SU-DHL-6 (cell line): ENCODE results near the gene ITPA.

ENCODE experiments used
- H2AFZ ChIP-seq: fragments of 200-600 bp; sonication (generic); 2 replicates; pipeline ENCODE4 v1.6.1; 2014; ENCODE audit warnings: low read depth, mild to moderate bottlenecking, moderate library complexity, mixed read lengths, antibody characterized with exemption, low read length; ENCODE audit not compliant: severe bottlenecking
- H3F3A ChIP-seq: fragments of 200-600 bp; shearing (Covaris generic); 2 replicates; pipeline ENCODE4 v1.6.0; 2016; ENCODE audit warnings: antibody characterized with exemption, mild to moderate bottlenecking; ENCODE audit not compliant: insufficient read depth
- H3K27ac ChIP-seq: fragments of 200-600 bp; sonication (generic); 2 replicates; pipeline ENCODE4 v1.5.1; 2016; ENCODE audit warnings: low read depth, mild to moderate bottlenecking, low read length, moderate library complexity, mixed read lengths
- H3K27me3 ChIP-seq: fragments of 200-600 bp; sonication (generic), shearing (Covaris generic); 2 replicates; pipeline ENCODE4 v1.6.0; 2014; ENCODE audit warnings: mild to moderate bottlenecking, low read length
- H3K36me3 ChIP-seq: fragments of 200-600 bp; sonication (generic); 2 replicates; pipeline ENCODE4 v1.6.1; 2014; ENCODE audit warnings: mild to moderate bottlenecking, low read length, mixed read lengths
- H3K4me2 ChIP-seq: fragments of 300-600, 200-600 bp; shearing (Covaris generic), sonication (generic); 2 replicates; pipeline ENCODE4 v1.6.0; 2014; ENCODE audit warnings: low read length, low read depth, mild to moderate bottlenecking; ENCODE audit not compliant: poor library complexity, severe bottlenecking
- H3K4me3 ChIP-seq: fragments of 200-600 bp; sonication (generic); 2 replicates; pipeline ENCODE4 v1.5.1; 2014; ENCODE audit warnings: antibody characterized with exemption, low read length, mild to moderate bottlenecking, mixed read lengths; ENCODE audit not compliant: insufficient read depth, poor library complexity, severe bottlenecking
- H3K79me2 ChIP-seq: fragments of 200-600 bp; sonication (generic); 2 replicates; pipeline ENCODE4 v1.6.1; 2014; ENCODE audit warnings: mild to moderate bottlenecking, low read length, moderate library complexity; ENCODE audit not compliant: insufficient read depth
- H3K9ac ChIP-seq: fragments of 200-600 bp; sonication (generic); 2 replicates; pipeline ENCODE4 v1.7.0; 2014; ENCODE audit warnings: mild to moderate bottlenecking, low read length
- H3K9me2 ChIP-seq: fragments of 200-600 bp; sonication (generic); replicated peaks from 2 replicates; pipeline ENCODE4 v1.6.1; 2014; ENCODE audit warnings: low read length; ENCODE audit not compliant: insufficient read depth
- H3K9me3 ChIP-seq: fragments of 200-600 bp; sonication (generic); 2 replicates; pipeline ENCODE4 v1.6.1; 2014; ENCODE audit warnings: low read length, mixed read lengths; ENCODE audit not compliant: insufficient read depth
- H4K20me1 ChIP-seq: fragments of 200-600 bp; sonication (generic); 2 replicates; pipeline ENCODE4 v1.6.1; 2014; ENCODE audit warnings: low read depth, mild to moderate bottlenecking, antibody characterized with exemption, low read length, moderate library complexity, mixed read lengths
- CTCF ChIP-seq: fragments of 200-600 bp; sonication (generic); IDR thresholded peaks from one replicate; pipeline ENCODE4 v1.5.1; 2017; ENCODE audit warnings: antibody characterized with exemption, mild to moderate bottlenecking, low read length, moderate library complexity; ENCODE audit not compliant: insufficient read depth, poor library complexity, severe bottlenecking
- EZH2phosphoT487 ChIP-seq: fragments of 200-600 bp; sonication (generic), shearing (Covaris generic); conservative IDR thresholded peaks from 2 replicates; pipeline ENCODE4 v1.6.1; 2018; ENCODE audit warnings: mild to moderate bottlenecking, antibody characterized with exemption, low read length, moderate library complexity, mixed read lengths

Gene ITPA

GRCh38 chr20:3192226-3193015 is 16.9 kb upstream of the ITPA start:
- TF ChIP-seq CTCF (no peak), EZH2phosphoT487 (no peak)
- Histone ChIP-seq H4K20me1 (no peaks in the 10 kb centered on the region), H3K4me2 (no peak overlapping the region), H2AFZ (no peak overlapping the region), H3K9me3 (no peaks in the 10 kb centered on the region), H3K9me2 (no peaks in the 10 kb centered on the region), H3K27me3 (no peaks in the 10 kb centered on the region), H3K36me3 (no peaks in the 10 kb centered on the region; the same call in 1 of the 2 replicates), H3K4me3 (no peak overlapping the region), H3K79me2 (no peaks in the 10 kb centered on the region), H3F3A (peaks cover 3% of the 10 kb centered on the region; the same call in 1 of the 2 replicates), H3K27ac (no peak overlapping the region), H3K9ac (no peak overlapping the region)

DNA sequence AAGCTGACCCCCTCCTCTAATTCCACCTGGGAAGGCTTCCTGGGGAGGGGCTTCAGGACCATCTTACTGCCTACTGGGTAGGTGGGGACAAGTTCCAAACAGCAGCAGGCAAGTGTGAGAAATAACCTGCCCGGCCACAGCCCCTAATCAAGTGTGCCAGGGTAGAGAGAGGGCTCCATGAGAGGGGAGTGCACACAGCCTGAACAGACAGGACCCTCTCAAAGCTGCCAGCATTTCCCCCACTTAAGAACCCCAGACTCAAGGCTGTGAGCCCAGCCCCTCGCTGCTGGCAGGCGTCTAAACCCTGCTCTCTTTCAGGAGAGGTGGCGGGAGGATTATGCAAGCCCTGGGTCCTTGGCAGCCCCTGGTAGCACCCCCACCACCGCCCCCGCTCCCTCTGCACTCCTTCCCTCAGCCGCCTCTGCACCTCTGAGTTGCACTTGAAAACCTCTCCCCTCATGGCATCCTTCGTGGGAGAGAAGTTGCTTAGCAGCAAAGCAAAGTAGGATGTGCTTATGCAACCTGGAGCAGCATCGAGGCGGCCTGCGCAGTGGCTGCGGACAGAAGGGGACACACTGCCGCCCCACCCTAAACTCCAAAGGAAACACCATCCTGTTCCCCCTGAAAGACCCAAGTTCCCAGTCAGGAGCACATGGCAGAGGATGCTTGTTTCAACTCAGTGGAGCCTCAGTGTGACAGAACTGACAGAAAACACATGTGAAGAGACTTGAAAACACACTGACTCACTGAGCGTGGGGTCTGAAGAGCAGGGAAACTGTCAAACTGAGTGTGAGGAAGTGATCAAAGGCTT is 15.3 kb upstream of the ITPA start:
- Histone ChIP-seq H3K9me2 (no peaks in the 10 kb centered on the region), H3K27ac (no peak overlapping the region), H3K4me3 (no peak overlapping the region), H2AFZ (no peak overlapping the region), H3F3A (no peaks in the 10 kb centered on the region), H4K20me1 (no peaks in the 10 kb centered on the region), H3K9me3 (no peaks in the 10 kb centered on the region), H3K4me2 (no peak overlapping the region), H3K27me3 (no peaks in the 10 kb centered on the region), H3K9ac (no peak overlapping the region), H3K79me2 (no peaks in the 10 kb centered on the region), H3K36me3 (no peaks in the 10 kb centered on the region; the same call in 1 of the 2 replicates)
- TF ChIP-seq CTCF (no peak), EZH2phosphoT487 (no peak)

DNA sequence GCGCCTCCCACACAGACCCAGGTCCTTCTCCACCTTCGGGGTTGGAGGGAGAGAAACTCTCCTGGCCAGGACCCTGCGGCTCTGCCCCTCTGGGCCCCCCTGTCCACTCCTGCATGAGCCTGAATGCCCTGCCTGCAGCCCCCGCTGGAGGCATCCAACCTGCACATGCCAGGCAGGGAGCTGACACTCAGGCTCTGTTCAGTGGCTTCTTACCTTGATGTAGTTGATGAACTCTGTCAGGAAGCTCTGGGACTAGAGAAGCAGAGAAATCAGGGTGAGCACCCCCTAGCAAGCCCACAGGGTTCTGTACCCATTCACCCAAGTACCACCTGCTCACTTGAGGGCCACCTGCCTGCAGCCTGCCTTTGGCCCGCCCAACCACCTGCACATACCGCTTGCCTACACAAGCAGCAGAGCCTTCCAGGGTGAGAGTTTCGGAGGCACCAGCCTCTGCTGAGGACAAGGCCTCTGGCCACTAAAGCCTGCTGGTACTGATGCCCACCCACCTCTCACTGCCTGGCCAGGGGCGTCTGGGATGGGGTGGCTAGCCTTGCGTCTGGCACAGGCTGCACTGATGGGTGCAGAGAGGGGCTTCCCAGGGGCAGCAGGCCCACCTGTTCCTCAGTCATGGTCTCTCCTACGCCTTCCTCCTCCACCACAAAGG is 14.5 kb upstream of the ITPA start:
- H3K4me2 ChIP-seq: no peak overlapping the region
- H2AFZ ChIP-seq: no peak overlapping the region
- H3K9me3 ChIP-seq: no peaks in the 10 kb centered on the region
- TF ChIP-seq CTCF (no peak), EZH2phosphoT487 (no peak)
- no peaks in the 10 kb centered on the region for H3K79me2 ChIP-seq
- H3K9ac ChIP-seq: no peak overlapping the region
- H4K20me1 ChIP-seq: no peaks in the 10 kb centered on the region
- H3K36me3 ChIP-seq: no peaks in the 10 kb centered on the region; the same call in 1 of the 2 replicates
- no peak overlapping the region for H3K4me3 ChIP-seq
- H3K9me2 ChIP-seq: no peaks in the 10 kb centered on the region
- H3F3A ChIP-seq: no peaks in the 10 kb centered on the region
- H3K27me3 ChIP-seq: no peaks in the 10 kb centered on the region
- H3K27ac ChIP-seq: no peak overlapping the region
